Measurements from ENCODE around the gene SEC61A2. TPM values are rescaled to one million over a fixed set of nuclear protein-coding genes. Genes with fewer than 3 reads are reported as not detected.

SEC61A2 gene
- total and polyA plus RNA-seq, 2 of the 4 experiments (the other 2 are of a cell fraction) = 6.8 to 10.3 TPM

DNA sequence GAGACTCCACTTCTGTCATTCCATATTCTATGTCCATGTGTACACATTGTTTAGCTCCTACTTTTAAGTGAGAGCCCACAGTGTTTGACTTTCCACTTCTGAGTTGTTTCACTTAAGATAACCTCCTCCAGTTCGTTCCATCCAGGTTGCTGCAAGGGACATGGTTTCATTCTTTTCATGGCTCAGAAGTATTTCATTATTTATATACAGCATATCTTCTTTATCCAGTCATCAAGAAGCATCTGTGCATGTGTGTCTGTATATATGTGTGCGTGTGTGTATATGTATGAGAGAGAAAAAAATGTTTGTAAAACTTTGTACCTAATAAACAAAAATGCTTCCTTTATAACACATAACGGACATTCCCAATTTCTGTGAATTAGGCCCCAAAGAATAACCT lies 6.2 kb downstream of the SEC61A2 start:
- Histone ChIP-seq H3K9ac (ENCODE audit: low read depth, low read length) (no peak overlapping the region), H2BK120ac (ENCODE audit: low read depth, low read length) (peak overlapping the region; percentile 66), H4K20me1 (ENCODE audit: insufficient read depth, low read length) (peaks cover 6% of the 10 kb centered on the region; the same call in 1 of the 2 replicates), H3K27me3 (ENCODE audit: control insufficient read depth, insufficient read depth, low read length) (no peaks in the 10 kb centered on the region), H2AFZ (replicated peaks; ENCODE audit: low read length, poor library complexity) (no peak overlapping the region), H3K4ac (ENCODE audit: low read depth, low read length) (peak overlapping the region; percentile 24; the same call in 1 of the 2 replicates), H3K18ac (ENCODE audit: low read depth, low read length) (no peak overlapping the region), H3K9me3 (ENCODE audit: control insufficient read depth, insufficient read depth, low read length) (no peaks in the 10 kb centered on the region), H2BK15ac (ENCODE audit: low read depth, low read length) (peak overlapping the region; percentile 52; the same call in 1 of the 3 replicates), H4K5ac (ENCODE audit: low read depth, low read length) (no peak overlapping the region), H2BK5ac (ENCODE audit: low read depth, low read length, poor library complexity, severe bottlenecking) (peak overlapping the region; percentile 97), H3K56ac (ENCODE audit: extremely low read depth, insufficient read depth, low read length) (peak overlapping the region; percentile 24; the same call in 1 of the 2 replicates), H3K27ac (ENCODE audit: insufficient read depth, low read length) (no peak overlapping the region), H3K9me1 (ENCODE audit: insufficient read depth, low read length) (peaks cover 3% of the 10 kb centered on the region; the same call in 1 of the 2 replicates), H2AK9ac (replicated peaks; ENCODE audit: low read depth, low read length, poor library complexity) (no peak overlapping the region), H2BK20ac (ENCODE audit: low read depth, low read length) (peak overlapping the region; percentile 73; the same call in 1 of the 2 replicates), H3K4me1 (ENCODE audit: control insufficient read depth, insufficient read depth, low read length) (peaks cover 4% of the 10 kb centered on the region), H4K8ac (ENCODE audit: low read depth in 2 of 2, low read length in 2 of 2) (peak overlapping the region in 1 of 2 experiments; percentile 59; a peak in 2 of 4 replicates), H4K91ac (ENCODE audit: insufficient read depth, low read depth, low read length) (peak overlapping the region; percentile 19; the same call in 1 of the 2 replicates), H3K4me2 (ENCODE audit: low read depth, low read length) (peak overlapping the region; percentile 51; the same call in 1 of the 2 replicates), H3K23ac (ENCODE audit: low read depth, low read length) (peak overlapping the region; percentile 50), H2AK5ac (ENCODE audit: low read depth, low read length) (no peak overlapping the region; the same call in 1 of the 2 replicates), H3K4me3 (ENCODE audit: insufficient read depth, low read depth, low read length) (peak overlapping the region; percentile 4; the same call in 1 of the 2 replicates), H3K14ac (replicated peaks; ENCODE audit: low read depth, low read length) (peak overlapping the region; percentile 10; the same call in 1 of the 2 replicates), H3K36me3 (ENCODE audit: control insufficient read depth, insufficient read depth, low read length) (peaks cover 27% of the 10 kb centered on the region), H3K79me1 (ENCODE audit: low read depth in 1 of 2, low read length in 2 of 2) (peaks cover 11 to 45% of the 10 kb centered on the region in 2 experiments)
- ATAC-seq (ENCODE audit: low read depth) = peak; percentile 97
- intact Hi-C loops (cut with micrococcal nuclease) = no loop called here
- ChIA-PET CTCF (interaction anchor here (1.0 kb wide), 1 partner anchor 10 kb away, joined by 3 read pairs; no protein-coding TSS in a partner anchor), POLR2A (ENCODE audit: unreplicated experiment) (no interaction called here)
- dilution Hi-C loops (cut with HindIII; ENCODE audit: low sequenced_read_pairs, unreplicated experiment) = no loop called here
- in situ Hi-C loops (cut with MboI; ENCODE audit: low sequenced_read_pairs) = no loop called here
- peak; percentile 86 for DNase-seq
- no CpG with 5 or more reads among the region's 3 CpGs for WGBS, 2 experiments (ENCODE audit: extremely low coverage in 2 of 2, insufficient read length in 1 of 2)
- BruUV-seq (replicated peaks) = no TSS peak
- TF ChIP-seq SMC3 (IDR thresholded peaks at IDR 0.05; ENCODE audit: low read depth, low read length) = no peak
- TF ChIP-seq FOS (IDR thresholded peaks at IDR 0.05; ENCODE audit: low read depth, low read length) = 0 out of 2 replicates have a peak, but pooled peaks have one; percentile 3
